OCI-LY7 (cell line): ENCODE results near the gene LRRC40. TPM values are rescaled to one million over a fixed set of nuclear protein-coding genes. Genes with fewer than 3 reads are reported as not detected.

Experiments used
- BruUV-seq: library from RNA; stranded (reverse); fragments of 400-500 nt; replicated peaks from 2 replicates; lab custom pipeline; 2021; lab: Mats Ljungman, UMichigan
- CTCF ChIA-PET: fragments of 300-600 bp; sonication (Branson Sonifier 250); formaldehyde crosslinking; loops from one replicate; lab custom pipeline; 2022; ENCODE audit warnings: antibody characterized with exemption; ENCODE audit not compliant: unreplicated experiment; lab: Charles Lee
- POLR2A ChIA-PET: fragments of 300-600 bp; sonication (Branson Sonifier 250); formaldehyde crosslinking; loops from one replicate; lab custom pipeline; 2022; ENCODE audit warnings: antibody characterized with exemption; lab: Charles Lee
- DNase-seq: peaks from one replicate; pipeline ENCODE4 v3.0.0-alpha.2; 2015; ENCODE audit warnings: low spot score
- H2AFZ ChIP-seq: fragments of 200-600 bp; sonication (generic), shearing (Covaris generic); 2 replicates; pipeline ENCODE4 v1.6.1; 2014; ENCODE audit warnings: mild to moderate bottlenecking, antibody characterized with exemption, low read length, moderate library complexity
- H3K27ac ChIP-seq: fragments of 200-600 bp; sonication (generic); 2 replicates; pipeline ENCODE4 v1.5.1; 2014; ENCODE audit warnings: mixed run types, low read depth, mild to moderate bottlenecking, moderate library complexity, low read length, inconsistent platforms; ENCODE audit not compliant: poor library complexity, severe bottlenecking
- H3K36me3 ChIP-seq: fragments of 200-600 bp; sonication (generic); 2 replicates; pipeline ENCODE4 v1.6.1; 2014; ENCODE audit warnings: mild to moderate bottlenecking, antibody characterized with exemption, low read length, moderate library complexity, mixed read lengths; ENCODE audit not compliant: insufficient read depth
- H3K4me1 ChIP-seq: fragments of 200-600 bp; sonication (generic); 2 replicates; pipeline ENCODE4 v1.5.1; 2014; ENCODE audit warnings: mild to moderate bottlenecking, low read length; ENCODE audit not compliant: insufficient read depth, poor library complexity, severe bottlenecking
- H3K4me2 ChIP-seq: fragments of 200-600 bp; sonication (generic); 2 replicates; pipeline ENCODE4 v1.6.1; 2014; ENCODE audit warnings: mild to moderate bottlenecking, low read length
- H3K4me3 ChIP-seq: fragments of 200-600 bp; sonication (generic); 2 replicates; pipeline ENCODE4 v1.5.1; 2014; ENCODE audit warnings: mild to moderate bottlenecking, low read depth, low read length; ENCODE audit not compliant: poor library complexity, severe bottlenecking
- H3K79me2 ChIP-seq: fragments of 200-600 bp; sonication (generic); 2 replicates; pipeline ENCODE4 v1.6.1; 2016; ENCODE audit warnings: low read depth, mild to moderate bottlenecking, low read length, moderate library complexity, mixed read lengths; ENCODE audit not compliant: insufficient read depth
- H3K9me2 ChIP-seq: fragments of 200-600 bp; sonication (generic); 2 replicates; pipeline ENCODE4 v1.6.1; 2016; ENCODE audit warnings: mild to moderate bottlenecking, low read length, mixed read lengths; ENCODE audit not compliant: insufficient read depth
- H3K9me3 ChIP-seq: fragments of 200-600 bp; sonication (generic); 2 replicates; pipeline ENCODE4 v1.6.1; 2014; ENCODE audit warnings: mild to moderate bottlenecking, mixed run types, low read length, mixed read lengths
- H4K20me1 ChIP-seq: fragments of 200-600 bp; sonication (generic); 2 replicates; pipeline ENCODE4 v1.6.1; 2014; ENCODE audit warnings: mild to moderate bottlenecking, antibody characterized with exemption, low read length, moderate library complexity, mixed read lengths; ENCODE audit not compliant: insufficient read depth
- EZH2phosphoT487 ChIP-seq: fragments of 200-600 bp; sonication (generic); IDR thresholded peaks from 2 replicates; pipeline ENCODE4 v1.6.1; 2018; ENCODE audit warnings: low read depth, borderline replicate concordance, mild to moderate bottlenecking, mixed run types, antibody characterized with exemption, low read length, moderate library complexity, mixed read lengths
- intact Hi-C: fragments of 100-400 bp; cut with micrococcal nuclease; formaldehyde crosslinking; loops from one replicate; pipeline ENCODE4 v1.10.0; 2022; ENCODE audit not compliant: unreplicated experiment
- total RNA-seq, 2 experiments: library from RNA; depleted of rRNA in 1 of 2; stranded (reverse); fragments of >200 nt in 1 of 2; shearing (Covaris generic) in 1 of 2; gene quantifications; 2 replicates each; pipeline ENCODE4 v1.2.3, GENCODE V29; 2014 to 2022
- TF ChIP-seq, protein P1 (sequence below): fragments of 200-600 bp; sonication (generic); conservative IDR thresholded peaks from 2 replicates; pipeline ENCODE4 v1.5.1; 2014; ENCODE audit warnings: mild to moderate bottlenecking, antibody characterized with exemption, low read length, moderate library complexity, mixed read lengths

The LRRC40 gene
- total RNA-seq, 2 experiments from 2014 or later, result 20.3 to 22.0 TPM

DNA sequence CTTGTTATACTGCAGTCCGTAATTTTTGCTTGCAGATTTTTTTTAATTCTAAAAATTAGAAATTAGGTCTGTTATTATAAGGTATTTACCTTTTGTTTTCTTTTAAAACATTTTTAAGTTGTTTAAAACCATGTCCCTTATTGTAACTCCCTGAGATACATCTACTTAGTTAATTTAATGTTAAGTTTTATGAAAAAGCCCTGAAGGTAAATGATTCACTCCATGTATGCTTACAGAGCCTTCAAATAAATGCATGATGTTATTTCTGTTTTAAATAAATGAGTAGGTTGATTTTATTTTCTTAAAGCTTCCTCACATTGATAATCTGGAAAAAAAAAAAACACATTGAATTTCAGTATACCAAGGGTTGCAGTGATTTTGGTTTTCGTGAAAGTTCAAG lies 23.3 kb upstream of the LRRC40 start:
- no peaks in the 10 kb centered on the region for H3K9me2 ChIP-seq
- intact Hi-C loops, result no loop called here
- TF ChIP-seq, protein P1, sequence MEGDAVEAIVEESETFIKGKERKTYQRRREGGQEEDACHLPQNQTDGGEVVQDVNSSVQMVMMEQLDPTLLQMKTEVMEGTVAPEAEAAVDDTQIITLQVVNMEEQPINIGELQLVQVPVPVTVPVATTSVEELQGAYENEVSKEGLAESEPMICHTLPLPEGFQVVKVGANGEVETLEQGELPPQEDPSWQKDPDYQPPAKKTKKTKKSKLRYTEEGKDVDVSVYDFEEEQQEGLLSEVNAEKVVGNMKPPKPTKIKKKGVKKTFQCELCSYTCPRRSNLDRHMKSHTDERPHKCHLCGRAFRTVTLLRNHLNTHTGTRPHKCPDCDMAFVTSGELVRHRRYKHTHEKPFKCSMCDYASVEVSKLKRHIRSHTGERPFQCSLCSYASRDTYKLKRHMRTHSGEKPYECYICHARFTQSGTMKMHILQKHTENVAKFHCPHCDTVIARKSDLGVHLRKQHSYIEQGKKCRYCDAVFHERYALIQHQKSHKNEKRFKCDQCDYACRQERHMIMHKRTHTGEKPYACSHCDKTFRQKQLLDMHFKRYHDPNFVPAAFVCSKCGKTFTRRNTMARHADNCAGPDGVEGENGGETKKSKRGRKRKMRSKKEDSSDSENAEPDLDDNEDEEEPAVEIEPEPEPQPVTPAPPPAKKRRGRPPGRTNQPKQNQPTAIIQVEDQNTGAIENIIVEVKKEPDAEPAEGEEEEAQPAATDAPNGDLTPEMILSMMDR, result no peak
- no peak for TF ChIP-seq EZH2phosphoT487
- H2AFZ ChIP-seq, result no peak overlapping the region
- no peaks in the 10 kb centered on the region for H3K9me3 ChIP-seq
- BruUV-seq, result no TSS peak
- H3K4me1 ChIP-seq, result peaks cover 31% of the 10 kb centered on the region
- peaks cover 62% of the 10 kb centered on the region for H4K20me1 ChIP-seq
- ChIA-PET POLR2A (interaction anchor here (0.9 kb wide), 1 partner anchor 9 kb away, joined by 4 read pairs; no protein-coding TSS in a partner anchor), CTCF (no interaction called here)
- H3K27ac ChIP-seq, result no peak overlapping the region
- no peak for DNase-seq
- H3K4me2 ChIP-seq, result no peak overlapping the region
- peaks cover 98% of the 10 kb centered on the region for H3K36me3 ChIP-seq
- no peak overlapping the region for H3K4me3 ChIP-seq
- peaks cover 84% of the 10 kb centered on the region for H3K79me2 ChIP-seq

DNA sequence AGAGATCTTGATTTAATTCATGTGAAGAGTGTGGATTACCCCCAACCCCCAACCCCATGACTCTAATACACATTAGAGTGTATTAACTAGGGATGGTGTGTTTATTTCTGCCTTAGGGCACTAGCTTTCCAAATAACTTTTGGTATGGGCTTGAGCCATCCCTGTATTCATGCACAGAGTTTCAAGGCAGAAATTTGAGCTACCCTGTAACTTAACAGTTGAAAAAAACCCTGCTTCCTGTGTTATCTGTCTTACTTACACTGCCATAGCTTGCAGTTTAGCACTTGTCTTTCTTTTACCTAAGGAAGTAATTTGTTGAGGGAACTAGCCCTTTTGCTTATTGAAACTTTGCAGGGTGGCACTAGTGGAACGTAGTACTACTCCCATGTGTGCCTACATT lies 22.1 kb upstream of the LRRC40 start:
- Histone ChIP-seq H3K27ac (no peak overlapping the region), H3K4me1 (peaks cover 43% of the 10 kb centered on the region), H3K9me3 (no peaks in the 10 kb centered on the region), H2AFZ (no peak overlapping the region), H4K20me1 (peaks cover 74% of the 10 kb centered on the region), H3K4me2 (no peak overlapping the region), H3K79me2 (peaks cover 97% of the 10 kb centered on the region), H3K9me2 (no peaks in the 10 kb centered on the region), H3K36me3 (peaks cover 98% of the 10 kb centered on the region), H3K4me3 (no peak overlapping the region)
- POLR2A ChIA-PET, result interaction anchor here (0.6 to 1.3 kb wide), 3 partner anchors 14 to 800 kb away, joined by 3 to 7 read pairs (median 4); no protein-coding TSS in a partner anchor
- CTCF ChIA-PET, result no interaction called here
- DNase-seq, result no peak
- BruUV-seq, result no TSS peak
- no peak for TF ChIP-seq EZH2phosphoT487
- TF ChIP-seq, protein P1, result no peak
- intact Hi-C loops, result no loop called here

DNA sequence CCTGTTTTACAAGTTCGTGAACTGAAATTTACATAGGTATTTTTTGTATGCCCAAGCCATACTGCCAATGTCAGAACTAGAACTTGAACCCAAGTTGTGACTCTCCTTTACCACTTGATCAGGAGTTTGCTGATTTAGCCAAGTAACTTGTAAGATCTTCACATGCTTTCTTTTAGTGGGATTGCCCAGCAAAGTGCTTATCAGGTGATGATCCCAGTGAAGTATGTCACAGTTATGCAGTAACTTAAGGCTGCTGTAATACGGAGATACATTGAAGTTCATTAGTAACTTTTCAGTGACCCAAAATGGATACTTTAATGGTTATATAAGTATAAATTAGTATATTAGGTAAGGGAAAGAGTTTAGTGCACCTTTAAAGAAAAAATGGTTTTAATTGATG lies 19.6 kb upstream of the LRRC40 start:
- Histone ChIP-seq H3K4me3 (no peak overlapping the region), H3K79me2 (peaks cover 97% of the 10 kb centered on the region), H3K9me2 (no peaks in the 10 kb centered on the region), H3K36me3 (peaks cover 84% of the 10 kb centered on the region), H3K4me2 (no peak overlapping the region; the same call in 1 of the 2 replicates), H3K4me1 (peaks cover 54% of the 10 kb centered on the region), H4K20me1 (peaks cover 61% of the 10 kb centered on the region), H3K27ac (no peak overlapping the region), H3K9me3 (no peaks in the 10 kb centered on the region), H2AFZ (no peak overlapping the region)
- ChIA-PET CTCF (no interaction called here), POLR2A (interaction anchor here (0.8 kb wide), 1 partner anchor 85 kb away, joined by 4 read pairs; no protein-coding TSS in a partner anchor)
- intact Hi-C loops, result no loop called here
- TF ChIP-seq, protein P1, result no peak
- TF ChIP-seq EZH2phosphoT487, result no peak
- no TSS peak for BruUV-seq
- DNase-seq, result no peak
